Measurements from ENCODE around the gene DCUN1D1. TPM values are rescaled to one million over a fixed set of nuclear protein-coding genes. Genes with fewer than 3 reads are reported as not detected.

Gene DCUN1D1
- total RNA-seq, 1 donor from 2014 or later, result 25.5 TPM

DNA sequence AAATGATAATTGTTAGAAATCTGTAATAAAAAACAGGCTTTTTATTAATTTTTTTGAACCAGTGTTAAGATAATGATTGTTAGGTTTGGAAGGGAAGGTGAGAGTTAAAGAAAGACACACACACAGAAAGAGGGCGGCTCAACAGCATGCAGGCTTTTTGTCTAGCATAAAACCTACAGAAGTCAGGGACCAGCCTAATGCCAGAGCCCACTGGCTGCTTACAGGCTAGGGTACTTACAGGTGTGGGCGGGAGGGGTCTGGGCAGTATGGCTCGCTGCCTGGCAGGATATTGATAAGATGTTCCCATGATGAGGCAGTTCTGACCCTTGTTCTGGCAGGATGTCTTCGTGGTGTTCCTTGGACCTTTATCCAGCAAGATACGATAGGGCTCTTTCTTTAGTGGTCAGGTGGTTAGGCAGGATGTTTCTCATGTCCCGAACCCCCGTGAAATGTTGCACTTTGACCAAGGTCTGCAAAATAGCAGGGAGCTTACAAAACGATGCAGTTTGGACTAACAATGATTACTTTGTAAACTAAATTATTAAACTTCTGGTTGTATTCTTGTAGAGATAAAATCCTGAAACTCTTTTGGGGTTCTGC is 84.7 kb downstream of the DCUN1D1 start:
- H3K36me3 ChIP-seq, result peaks cover 0 to 26% of the 10 kb centered on the region in 2 donors
- H3K4me3 ChIP-seq, result no peak overlapping the region
- H3K4me1 ChIP-seq, result no peaks in the 10 kb centered on the region
- intact Hi-C loops (cut with DNase I), result no loop called here
- DNase-seq (ENCODE audit: extremely low spot score in 2 of 2), result no peak
- H3K9me3 ChIP-seq, result no peaks in the 10 kb centered on the region
- TF ChIP-seq POLR2AphosphoS5 (IDR thresholded peaks at IDR 0.05; ENCODE audit: insufficient read depth in 1 of 2, low read depth in 1 of 2) (no peak), POLR2A (IDR thresholded peaks at IDR 0.05) (no peak)
- TF ChIP-seq, protein P1, sequence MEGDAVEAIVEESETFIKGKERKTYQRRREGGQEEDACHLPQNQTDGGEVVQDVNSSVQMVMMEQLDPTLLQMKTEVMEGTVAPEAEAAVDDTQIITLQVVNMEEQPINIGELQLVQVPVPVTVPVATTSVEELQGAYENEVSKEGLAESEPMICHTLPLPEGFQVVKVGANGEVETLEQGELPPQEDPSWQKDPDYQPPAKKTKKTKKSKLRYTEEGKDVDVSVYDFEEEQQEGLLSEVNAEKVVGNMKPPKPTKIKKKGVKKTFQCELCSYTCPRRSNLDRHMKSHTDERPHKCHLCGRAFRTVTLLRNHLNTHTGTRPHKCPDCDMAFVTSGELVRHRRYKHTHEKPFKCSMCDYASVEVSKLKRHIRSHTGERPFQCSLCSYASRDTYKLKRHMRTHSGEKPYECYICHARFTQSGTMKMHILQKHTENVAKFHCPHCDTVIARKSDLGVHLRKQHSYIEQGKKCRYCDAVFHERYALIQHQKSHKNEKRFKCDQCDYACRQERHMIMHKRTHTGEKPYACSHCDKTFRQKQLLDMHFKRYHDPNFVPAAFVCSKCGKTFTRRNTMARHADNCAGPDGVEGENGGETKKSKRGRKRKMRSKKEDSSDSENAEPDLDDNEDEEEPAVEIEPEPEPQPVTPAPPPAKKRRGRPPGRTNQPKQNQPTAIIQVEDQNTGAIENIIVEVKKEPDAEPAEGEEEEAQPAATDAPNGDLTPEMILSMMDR (IDR thresholded peaks at IDR 0.05), result no peak
- H3K27ac ChIP-seq, result no peak overlapping the region
- H3K27me3 ChIP-seq, result no peaks in the 10 kb centered on the region

DNA sequence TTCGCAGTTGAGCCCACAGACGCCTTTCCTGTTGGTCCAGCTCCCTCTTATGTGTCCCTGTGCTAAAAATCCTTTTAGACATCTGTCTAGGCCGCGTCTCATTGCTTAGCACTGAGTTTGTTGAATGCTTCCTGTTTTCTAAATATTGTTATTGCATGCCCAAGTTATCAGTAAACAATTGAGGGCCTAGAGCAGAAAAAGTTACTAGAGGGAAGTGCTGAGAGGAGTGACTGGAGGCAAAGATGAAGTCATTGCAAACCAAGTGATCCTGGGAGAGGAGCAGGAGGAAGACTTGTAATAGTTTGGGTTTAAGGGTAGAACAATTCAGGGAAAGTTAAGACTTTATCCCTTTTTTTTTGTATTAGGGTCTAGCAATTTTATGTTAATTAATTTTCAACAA is 88.1 kb downstream of the DCUN1D1 start:
- DNase-seq (ENCODE audit: extremely low spot score in 2 of 2), result no peak
- no peaks in the 10 kb centered on the region for H3K4me1 ChIP-seq
- TF ChIP-seq POLR2AphosphoS5 (IDR thresholded peaks at IDR 0.05; ENCODE audit: insufficient read depth in 1 of 2, low read depth in 1 of 2) (no peak), POLR2A (IDR thresholded peaks at IDR 0.05) (no peak)
- TF ChIP-seq, protein P1 (IDR thresholded peaks at IDR 0.05), result no peak
- H3K4me3 ChIP-seq, result no peak overlapping the region
- no peaks in the 10 kb centered on the region for H3K9me3 ChIP-seq
- no peak overlapping the region for H3K27ac ChIP-seq
- H3K27me3 ChIP-seq, result no peaks in the 10 kb centered on the region
- intact Hi-C loops (cut with DNase I), result no loop called here
- H3K36me3 ChIP-seq, result peaks cover 0 to 25% of the 10 kb centered on the region in 2 donors

DNA sequence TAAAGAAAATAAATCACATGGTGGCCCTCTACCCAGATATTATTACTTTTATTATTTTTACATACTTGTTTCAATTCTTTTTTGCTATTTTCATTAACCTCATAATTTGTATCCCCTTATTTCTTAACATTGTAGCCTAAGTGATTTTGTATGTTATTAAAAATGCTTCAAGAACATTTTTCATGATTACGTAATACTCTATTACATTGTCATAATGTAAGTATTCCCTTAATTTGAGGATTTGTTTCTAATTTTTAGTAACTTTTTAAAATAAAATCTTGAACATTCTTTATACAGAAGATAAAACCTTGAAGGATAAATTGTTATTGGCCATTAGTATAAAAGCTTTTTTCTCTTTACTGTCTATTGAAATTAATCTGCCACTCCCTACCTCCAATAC is 89.0 kb downstream of the DCUN1D1 start:
- no peak for DNase-seq (ENCODE audit: extremely low spot score in 2 of 2)
- intact Hi-C loops (cut with DNase I), result no loop called here
- Histone ChIP-seq H3K36me3 (peaks cover 0 to 30% of the 10 kb centered on the region in 2 donors), H3K4me1 (no peaks in the 10 kb centered on the region), H3K9me3 (no peaks in the 10 kb centered on the region), H3K27ac (no peak overlapping the region), H3K4me3 (no peak overlapping the region), H3K27me3 (no peaks in the 10 kb centered on the region)
- TF ChIP-seq, protein P1 (IDR thresholded peaks at IDR 0.05), result no peak
- TF ChIP-seq POLR2A (IDR thresholded peaks at IDR 0.05), result no peak
- no peak for TF ChIP-seq POLR2AphosphoS5 (IDR thresholded peaks at IDR 0.05; ENCODE audit: insufficient read depth in 1 of 2, low read depth in 1 of 2)

DNA sequence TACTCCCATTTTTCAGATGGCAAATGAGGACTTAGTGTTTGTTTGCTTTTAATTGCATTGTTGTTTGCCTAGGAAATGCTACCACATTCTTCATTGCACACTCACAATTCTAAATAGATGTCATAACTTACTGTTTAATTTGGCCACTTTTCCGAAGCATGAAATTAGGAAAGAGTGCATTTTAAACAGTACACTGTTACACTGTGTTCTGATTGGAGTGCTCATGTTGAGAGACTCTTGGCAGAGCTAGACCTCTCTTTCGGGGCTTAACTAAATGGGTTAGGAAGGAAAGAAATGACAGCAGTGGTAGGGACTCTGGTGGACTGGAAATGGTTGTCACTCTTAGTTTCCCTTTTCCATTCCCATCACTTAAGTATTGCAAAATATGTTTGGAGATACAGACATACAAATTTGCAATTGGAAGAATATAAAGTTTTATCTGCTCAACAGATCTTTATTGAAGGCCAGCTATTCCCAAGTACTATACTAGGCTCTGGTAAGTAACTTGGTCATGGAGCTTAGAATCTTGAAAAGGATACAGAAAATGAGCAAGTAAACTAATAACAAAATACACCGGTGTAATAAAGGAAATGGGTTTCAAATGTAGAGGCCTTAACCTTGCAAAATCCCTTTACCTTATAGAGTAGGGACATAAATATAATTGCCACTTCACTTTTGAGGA is 90.2 kb downstream of the DCUN1D1 start:
- no peak overlapping the region for H3K4me3 ChIP-seq
- H3K9me3 ChIP-seq, result no peaks in the 10 kb centered on the region
- H3K27ac ChIP-seq, result no peak overlapping the region
- intact Hi-C loops (cut with DNase I), result no loop called here
- H3K27me3 ChIP-seq, result no peaks in the 10 kb centered on the region
- no peak for DNase-seq (ENCODE audit: extremely low spot score in 2 of 2)
- TF ChIP-seq, protein P1 (IDR thresholded peaks at IDR 0.05), result no peak
- TF ChIP-seq POLR2A (IDR thresholded peaks at IDR 0.05) (no peak), POLR2AphosphoS5 (IDR thresholded peaks at IDR 0.05; ENCODE audit: insufficient read depth in 1 of 2, low read depth in 1 of 2) (no peak)
- H3K36me3 ChIP-seq, result peaks cover 0 to 33% of the 10 kb centered on the region in 2 donors
- no peaks in the 10 kb centered on the region for H3K4me1 ChIP-seq

Other genes with a start within 250 kb of the DCUN1D1 start
- 100 TPM for gene ATP11B, start 187.0 kb downstream of the DCUN1D1 start, total RNA-seq
- 47.4 TPM for gene MCCC1, start 119.0 kb upstream of the DCUN1D1 start, total RNA-seq
- gene LAMP3, start 182.2 kb upstream of the DCUN1D1 start, total RNA-seq, result 3.9 TPM